Thymus (tissue), 11 donors: ENCODE results near the gene NAIF1. TPM values are rescaled to one million over a fixed set of nuclear protein-coding genes. Genes with fewer than 3 reads are reported as not detected.
A peak's percentile ranks its signal among the peaks of the same experiment; 100 is the strongest.
"Not testable (repeated sequence)": the region's sequence is repeated elsewhere in the genome, so short reads cannot be mapped to it uniquely, and the experiment has no call there.

Experiments
- DNase-seq, 9 donors: peaks; one replicate each; pipeline ENCODE4 v3.0.0-alpha.2; 2013; ENCODE audit warnings: low spot score in 9 of 9, low read depth in 6 of 9, missing footprints in 1 of 9
- H3K27ac ChIP-seq, 2 donors: one replicate each; pipeline ENCODE4 v1.5.1; 2013; ENCODE audit warnings: control low read depth in 1 of 2, low read depth in 1 of 2, low read length in 1 of 2, mild to moderate bottlenecking in 1 of 2, moderate library complexity in 1 of 2
- H3K27me3 ChIP-seq, 2 donors: one replicate each; pipeline ENCODE4 v1.5.1; 2013; ENCODE audit warnings: low read length in 1 of 2; ENCODE audit not compliant: control insufficient read depth in 2 of 2, insufficient read depth in 1 of 2
- H3K36me3 ChIP-seq, 2 donors: one replicate each; pipeline ENCODE4 v1.5.1; 2013; ENCODE audit warnings: low read length in 1 of 2, mild to moderate bottlenecking in 1 of 2, moderate library complexity in 1 of 2; ENCODE audit not compliant: control insufficient read depth in 2 of 2, insufficient read depth in 2 of 2
- H3K4me1 ChIP-seq, 2 donors: one replicate each; pipeline ENCODE4 v1.5.1; 2013; ENCODE audit warnings: low read length in 2 of 2; ENCODE audit not compliant: control insufficient read depth in 2 of 2, insufficient read depth in 2 of 2
- H3K4me3 ChIP-seq, 2 donors: one replicate each; pipeline ENCODE4 v1.5.1; 2013; ENCODE audit warnings: low read length in 2 of 2, control low read depth in 1 of 2, mild to moderate bottlenecking in 1 of 2
- H3K9me3 ChIP-seq, 2 donors: one replicate each; pipeline ENCODE4 v1.5.1; 2013; ENCODE audit warnings: low read length in 1 of 2, mild to moderate bottlenecking in 1 of 2; ENCODE audit not compliant: control insufficient read depth in 2 of 2, insufficient read depth in 1 of 2
- WGBS: extraction: QIAGEN DNeasy Blood & Tissue Kit; methylation state at CpG from one replicate; pipeline ENCODE4 v1.1.7; 2013; 5-methylcytosine and 5-hydroxymethylcytosine counted together
- polyA plus RNA-seq: library from polyadenylated mRNA; stranded (reverse); fragments of 200-250 nt; gene quantifications from one replicate; pipeline ENCODE4 v1.2.3, GENCODE V29; 2013
- total RNA-seq: library from RNA; stranded (reverse); fragments of 120-200 nt; gene quantifications from one replicate; pipeline ENCODE4 v1.2.4, GENCODE V29; 2013
- donor health status: healthy.

Gene NAIF1
- total and polyA plus RNA-seq, 2 donors: 10.9 to 11.5 TPM

DNA sequence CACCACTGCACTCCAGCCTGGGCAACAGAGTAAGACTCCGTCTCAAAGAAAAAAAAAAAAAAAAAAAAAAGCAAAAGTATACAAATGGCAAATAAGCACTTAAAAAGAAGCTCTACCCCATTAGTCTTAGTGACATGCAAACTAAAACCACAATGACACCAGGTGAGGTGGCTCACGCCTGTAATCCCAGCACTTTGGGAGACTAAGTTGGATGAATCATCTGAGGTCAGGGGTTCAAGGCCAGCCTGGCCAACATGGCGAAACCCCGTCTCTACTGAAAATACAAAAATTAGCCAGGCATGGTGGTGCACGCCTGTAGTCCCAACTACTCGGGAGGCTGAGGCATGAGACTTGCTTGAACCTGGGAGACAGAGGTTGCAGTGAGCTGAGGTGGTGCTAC lies 21.7 kb downstream of the NAIF1 start:
- H3K36me3 ChIP-seq, H3K9me3 ChIP-seq, DNase-seq, H3K4me3 ChIP-seq, H3K27me3 ChIP-seq, H3K4me1 ChIP-seq, H3K27ac ChIP-seq: not testable (repeated sequence)
- WGBS: 95% methylated on average over 6 of the region's 6 CpGs

DNA sequence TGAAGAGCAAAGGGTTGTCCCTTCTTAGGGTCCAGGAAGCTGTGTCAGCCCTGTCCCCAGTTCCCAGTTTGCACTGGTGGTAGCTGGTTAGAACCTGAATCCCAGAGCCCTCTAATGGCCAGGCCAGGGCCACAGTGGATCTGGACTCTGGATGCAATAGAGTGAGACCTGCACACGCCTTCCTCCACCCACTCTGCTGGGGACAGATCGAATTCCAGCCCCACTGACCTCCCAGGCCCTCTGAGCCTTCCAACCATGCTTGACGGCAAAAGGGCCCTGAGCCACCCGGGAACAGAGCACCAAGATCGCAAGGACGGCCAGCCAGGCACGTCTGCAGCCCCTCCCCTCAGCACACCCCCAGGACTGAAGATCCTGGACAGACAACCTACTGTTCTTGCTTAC lies 23.7 kb downstream of the NAIF1 start:
- H3K36me3 ChIP-seq: no peaks in the 10 kb centered on the region
- no peak overlapping the region for H3K27ac ChIP-seq
- no peak for DNase-seq
- no peaks in the 10 kb centered on the region for H3K27me3 ChIP-seq
- WGBS: 87% methylated on average over 7 of the region's 7 CpGs
- H3K4me3 ChIP-seq: no peak overlapping the region
- no peaks in the 10 kb centered on the region for H3K9me3 ChIP-seq
- no peaks in the 10 kb centered on the region for H3K4me1 ChIP-seq

DNA sequence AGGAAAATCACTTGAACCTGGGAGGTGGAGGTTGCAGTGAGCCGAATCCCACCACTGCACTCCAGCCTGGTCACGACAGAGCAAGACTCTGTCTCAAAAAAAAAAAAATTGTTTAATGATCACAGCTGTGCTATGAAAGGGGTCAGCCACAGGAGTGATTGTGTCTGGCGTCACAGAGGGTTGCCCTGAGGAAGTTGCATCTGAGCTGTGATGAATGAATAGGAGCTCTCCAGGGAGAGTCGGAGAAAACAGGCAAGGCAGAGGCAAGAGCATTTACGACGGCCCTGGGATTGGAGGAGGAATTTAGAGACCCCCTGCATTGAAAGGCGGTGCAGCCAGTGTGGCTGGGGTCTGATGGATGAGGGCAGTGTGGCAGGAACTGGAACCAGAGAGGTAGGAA lies 25.1 kb downstream of the NAIF1 start:
- no peak for DNase-seq
- Histone ChIP-seq H3K4me3 (no peak overlapping the region), H3K27ac (no peak overlapping the region), H3K4me1 (no peaks in the 10 kb centered on the region), H3K36me3 (no peaks in the 10 kb centered on the region), H3K9me3 (no peaks in the 10 kb centered on the region), H3K27me3 (no peaks in the 10 kb centered on the region)
- whole genome bisulfite sequencing: 96% methylated on average over 7 of the region's 7 CpGs

DNA sequence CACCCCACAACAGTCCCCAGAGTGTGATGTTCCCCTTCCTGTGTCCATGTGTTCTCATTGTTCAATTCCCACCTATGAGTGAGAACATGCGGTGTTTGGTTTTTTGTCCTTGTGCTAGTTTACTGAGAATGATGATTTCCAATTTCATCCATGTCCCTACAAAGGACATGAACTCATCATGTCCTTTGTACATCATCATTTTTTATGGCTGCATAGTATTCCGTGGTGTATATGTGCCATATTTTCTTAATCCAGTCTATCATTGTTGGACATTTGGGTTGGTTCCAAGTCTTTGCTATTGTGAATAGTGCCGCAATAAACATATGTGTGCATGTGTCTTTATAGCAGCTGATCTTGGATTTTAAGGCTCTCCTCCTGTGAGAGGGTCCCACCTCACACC lies 26.3 kb downstream of the NAIF1 start:
- WGBS: 98% methylated on average over 3 of the region's 3 CpGs
- not testable (repeated sequence) for H3K9me3 ChIP-seq, H3K36me3 ChIP-seq, H3K4me3 ChIP-seq, DNase-seq, H3K27me3 ChIP-seq, H3K4me1 ChIP-seq, H3K27ac ChIP-seq

DNA sequence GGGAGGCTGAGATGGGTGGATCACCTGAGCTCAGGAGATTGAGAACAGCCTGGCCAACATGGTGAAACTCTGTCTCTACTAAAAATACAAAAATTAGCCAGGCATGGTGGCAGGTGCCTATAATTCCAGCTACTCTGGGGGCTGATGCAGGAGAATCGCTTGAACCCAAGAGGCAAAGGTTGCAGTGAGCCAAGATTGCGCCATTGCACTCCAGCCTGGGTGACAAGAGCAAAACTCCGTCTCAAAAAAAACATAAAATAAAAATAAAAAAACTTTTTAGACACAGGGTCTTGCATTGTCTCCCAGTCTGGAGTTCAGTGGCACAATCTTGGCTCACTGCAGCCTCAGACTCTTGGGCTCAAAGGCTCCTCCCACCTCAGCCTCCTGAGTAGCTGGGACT lies 30.6 kb downstream of the NAIF1 start:
- not testable (repeated sequence) for H3K36me3 ChIP-seq, H3K27ac ChIP-seq, H3K27me3 ChIP-seq, H3K4me3 ChIP-seq, H3K9me3 ChIP-seq, DNase-seq
- WGBS: 96% methylated on average over 3 of the region's 3 CpGs
- peaks cover 16 to 39% of the 10 kb centered on the region in 2 donors for H3K4me1 ChIP-seq

DNA sequence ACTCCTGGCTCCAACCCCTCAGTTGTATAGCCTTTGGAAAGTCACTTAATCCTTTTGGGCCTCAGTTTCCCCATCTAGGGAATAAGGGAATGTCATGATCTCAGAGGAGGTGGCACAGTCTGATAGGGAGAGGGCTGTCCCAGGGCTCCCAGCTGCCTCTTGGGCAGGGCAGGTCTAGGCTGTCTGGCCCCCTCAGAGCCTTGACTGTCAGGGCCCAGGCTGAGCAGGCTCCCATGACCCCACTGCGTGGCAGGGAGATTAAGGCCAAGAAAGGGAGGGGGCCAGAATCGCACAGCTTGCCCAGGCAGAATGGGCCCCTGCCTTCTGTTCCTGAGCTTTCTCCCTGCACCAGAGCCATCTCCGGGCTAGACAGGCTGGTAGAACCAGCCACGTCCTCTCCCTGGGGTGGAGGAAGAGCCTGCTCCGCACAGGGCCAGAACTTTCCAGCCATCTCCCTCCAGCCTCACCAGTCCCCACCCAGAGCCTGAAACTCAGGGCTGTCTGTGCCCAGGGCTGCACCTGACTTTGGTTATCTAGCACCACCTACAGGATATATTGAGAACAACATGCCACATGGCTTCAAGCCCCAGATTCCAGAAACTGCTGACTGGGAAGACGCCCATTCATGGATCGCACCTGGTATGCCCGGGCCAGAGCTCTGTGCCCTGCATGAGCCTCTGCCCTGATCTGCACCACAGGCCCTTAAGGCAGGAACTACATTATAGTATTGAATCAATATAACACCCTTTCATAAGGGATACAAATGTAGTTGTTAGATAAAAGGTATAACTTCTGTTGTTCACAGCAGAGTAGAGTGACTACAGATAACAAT lies 32.1 kb downstream of the NAIF1 start:
- Histone ChIP-seq H3K4me1 (peaks cover 28 to 54% of the 10 kb centered on the region in 2 donors), H3K27me3 (no peaks in the 10 kb centered on the region), H3K4me3 (no peak overlapping the region), H3K27ac (peak overlapping the region in 1 of 2 donors; percentile 9), H3K36me3 (no peaks in the 10 kb centered on the region), H3K9me3 (peaks cover 0 to 7% of the 10 kb centered on the region in 2 donors)
- WGBS: 52% methylated on average over 8 of the region's 8 CpGs
- peak; percentile 60 to 90 (median 80) for DNase-seq

DNA sequence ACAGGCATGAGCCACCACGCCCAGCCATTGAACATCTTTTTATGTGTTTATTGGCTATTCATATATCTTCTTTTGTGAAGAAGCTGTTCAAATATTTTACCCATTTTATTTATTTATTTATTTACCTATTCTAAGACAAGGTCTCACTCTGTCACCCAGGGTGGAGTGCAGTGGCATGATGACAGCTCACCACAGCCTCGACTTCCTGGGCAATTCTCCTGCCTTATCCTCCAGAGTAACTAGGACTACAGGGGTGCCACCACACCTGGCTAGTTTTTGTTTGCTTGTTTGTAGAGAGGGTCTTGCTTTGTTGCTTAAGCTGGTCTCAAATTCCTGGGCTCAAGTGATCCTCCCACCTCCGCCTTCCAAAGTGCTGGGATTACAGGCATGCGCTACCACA lies 33.5 kb downstream of the NAIF1 start:
- Histone ChIP-seq H3K4me1 (peaks cover 34 to 68% of the 10 kb centered on the region in 2 donors), H3K9me3 (peaks cover 0 to 7% of the 10 kb centered on the region in 2 donors), H3K4me3 (no peak overlapping the region), H3K27me3 (no peaks in the 10 kb centered on the region), H3K36me3 (no peaks in the 10 kb centered on the region), H3K27ac (peak overlapping the region; percentile 19 to 42)
- DNase-seq: peak in 1 of 9 donors; percentile 46
- WGBS: 86% methylated on average over 4 of the region's 4 CpGs

DNA sequence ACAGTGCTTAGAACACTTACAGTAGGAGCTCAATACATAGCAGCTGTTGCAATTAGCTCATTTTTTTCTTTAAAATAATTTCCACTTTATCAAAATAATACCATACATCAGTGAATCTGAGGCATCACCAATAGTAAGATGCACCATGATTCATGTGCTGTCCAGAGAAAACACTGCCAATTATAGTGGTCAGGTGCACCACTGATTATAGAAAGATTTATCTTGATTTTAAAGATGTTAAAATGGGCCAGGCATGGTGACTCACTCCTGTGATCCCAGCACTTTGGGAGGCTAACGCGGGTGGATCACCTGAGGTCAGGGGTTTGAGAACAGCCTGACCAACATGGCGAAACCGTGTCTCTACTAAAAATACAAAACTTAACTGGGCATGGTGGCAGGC lies 39.4 kb downstream of the NAIF1 start:
- 98% methylated on average over 4 of the region's 4 CpGs for WGBS
- H3K36me3 ChIP-seq: no peaks in the 10 kb centered on the region
- no peaks in the 10 kb centered on the region for H3K9me3 ChIP-seq
- H3K27me3 ChIP-seq: no peaks in the 10 kb centered on the region
- peaks cover 52 to 97% of the 10 kb centered on the region in 2 donors for H3K4me1 ChIP-seq
- no peak for DNase-seq
- peak overlapping the region; percentile 96 to 98 for H3K27ac ChIP-seq
- H3K4me3 ChIP-seq: no peak overlapping the region

DNA sequence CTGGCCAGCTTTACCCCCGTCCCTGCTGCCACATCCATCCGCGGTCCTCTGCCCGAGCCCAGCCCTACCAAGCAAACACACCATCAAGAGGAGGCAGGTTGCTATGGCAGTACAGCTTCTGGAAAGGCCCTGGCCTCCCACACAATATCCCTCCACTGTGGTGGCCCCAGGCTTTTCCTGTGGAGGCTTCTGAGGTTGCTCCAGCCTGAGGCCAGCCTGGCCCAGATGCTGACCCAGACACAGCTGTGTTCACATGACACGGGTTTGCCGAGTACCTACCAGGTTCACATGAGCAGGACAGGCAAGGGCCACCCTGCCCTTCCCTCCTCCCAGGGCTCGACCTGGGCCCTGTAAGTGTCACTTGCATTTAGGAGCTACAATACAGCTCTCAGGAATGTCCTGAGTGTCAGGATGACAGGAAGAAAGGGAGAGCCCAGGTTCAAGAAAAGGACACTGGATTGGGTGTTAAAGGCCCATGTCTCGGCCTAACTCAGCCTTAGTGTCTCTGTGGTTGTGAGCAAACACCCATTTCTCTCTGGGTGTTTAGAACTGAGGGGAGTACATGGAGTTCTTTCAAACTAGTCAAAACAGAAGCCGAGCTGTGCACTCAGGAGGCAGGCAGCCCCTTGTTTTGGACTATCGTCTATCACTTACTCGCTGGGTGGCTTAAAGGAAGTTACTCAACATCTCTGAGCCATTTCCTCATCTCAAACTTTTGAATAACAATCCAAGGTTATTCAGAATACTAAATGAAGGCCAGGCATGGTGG lies 40.2 kb downstream of the NAIF1 start:
- Histone ChIP-seq H3K27me3 (no peaks in the 10 kb centered on the region), H3K27ac (peak overlapping the region; percentile 96 to 98), H3K4me1 (peaks cover 57 to 97% of the 10 kb centered on the region in 2 donors), H3K4me3 (no peak overlapping the region), H3K9me3 (no peaks in the 10 kb centered on the region), H3K36me3 (no peaks in the 10 kb centered on the region)
- peak in 2 of 9 donors; percentile 43 to 76 for DNase-seq
- WGBS: 64% methylated on average over 11 of the region's 11 CpGs
